Uterus (tissue), 4 donors: Measurements from ENCODE around the gene AHDC1. TPM values are rescaled to one million over a fixed set of nuclear protein-coding genes. Genes with fewer than 3 reads are reported as not detected.
A peak's percentile ranks its signal among the peaks of the same experiment; 100 is the strongest.

Experiments
- DNase-seq, 2 donors: peaks; one replicate each; pipeline ENCODE4 v3.0.0-alpha.2; 2019 to 2020
- H3K27ac ChIP-seq, 2 donors: fragments of 200-600 bp; sonication (generic); 1 replicate in 1 of 2; 2 replicates in 1 of 2; pipeline ENCODE4 v1.5.1; 2016 to 2018
- H3K27me3 ChIP-seq, 2 donors: fragments of 200-600 bp; sonication (generic); one replicate each; pipeline ENCODE4 v1.5.1; 2018 to 2019; ENCODE audit warnings: control low read depth in 1 of 2
- H3K36me3 ChIP-seq, 2 donors: fragments of 200-600 bp; sonication (generic); one replicate each; pipeline ENCODE4 v1.5.1; 2019; ENCODE audit warnings: control low read depth in 1 of 2
- H3K4me1 ChIP-seq, 2 donors: fragments of 200-600 bp; sonication (generic); one replicate each; pipeline ENCODE4 v1.5.1; 2018 to 2019; ENCODE audit warnings: control low read depth in 1 of 2
- H3K4me3 ChIP-seq, 2 donors: fragments of 200-600 bp; sonication (generic); 1 replicate in 1 of 2; 2 replicates in 1 of 2; pipeline ENCODE4 v1.5.1; 2018 to 2019; ENCODE audit warnings: mild to moderate bottlenecking in 1 of 2
- H3K9me3 ChIP-seq, 2 donors: fragments of 200-600 bp; sonication (generic); one replicate each; pipeline ENCODE4 v1.5.1; 2019; ENCODE audit warnings: control low read depth in 1 of 2
- CTCF ChIP-seq, 4 experiments: fragments of 200-600 bp in 2 of 4; fragments of 450-650 bp in 2 of 4; sonication (generic) in 2 of 4; IDR thresholded peaks; one replicate each; pipeline ENCODE4 v1.5.1; 2016 to 2019; ENCODE audit warnings: antibody characterized with exemption in 4 of 4, mild to moderate bottlenecking in 2 of 4, moderate library complexity in 1 of 4
- POLR2A ChIP-seq, 2 donors: fragments of 450-650 bp; IDR thresholded peaks; one replicate each; pipeline ENCODE4 v1.6.1; 2016; ENCODE audit warnings: antibody characterized with exemption in 2 of 2, mild to moderate bottlenecking in 1 of 2, moderate library complexity in 1 of 2
- intact Hi-C: fragments of 100-400 bp; cut with DNase I; formaldehyde crosslinking; loops from one replicate; pipeline ENCODE4 v1.15.1; 2023; ENCODE audit warnings: low total_unique reads
- total RNA-seq, 4 donors: library from RNA; depleted of rRNA in 3 of 4; stranded (reverse); fragments of >200 nt in 3 of 4; gene quantifications; one replicate each; pipeline versions ENCODE4 v1.1.0 to v1.2.4, GENCODE V29; 2014 to 2023
- donor health status: DM: yes; HTN: yes; CAD: no.

AHDC1 gene
- total RNA-seq, 4 donors from 2014 or later, result 11.2 to 179 (median 50.7) TPM

DNA sequence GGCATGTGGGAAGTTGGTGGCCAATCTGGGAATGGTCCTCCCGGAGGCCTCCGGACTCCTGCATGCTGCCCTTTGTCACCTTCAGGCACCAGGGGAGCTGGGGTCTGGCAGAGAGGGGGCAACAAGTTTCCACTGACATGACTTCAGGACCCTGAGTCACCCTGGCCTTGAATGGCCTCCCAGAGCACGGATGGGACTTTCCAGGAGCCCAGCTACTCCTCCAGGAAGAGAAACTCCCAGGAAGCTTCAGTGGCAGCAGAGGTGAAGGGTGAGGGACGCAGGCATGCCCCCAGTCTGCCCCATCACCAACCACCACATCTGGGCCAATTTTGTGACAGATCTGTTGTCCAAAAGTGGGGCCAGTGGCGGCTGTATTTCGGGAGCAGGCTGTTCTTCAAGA lies 58.1 kb downstream of the AHDC1 start:
- H3K36me3 ChIP-seq, result no peaks in the 10 kb centered on the region
- H3K4me1 ChIP-seq, result peaks cover 23 to 34% of the 10 kb centered on the region in 2 donors
- intact Hi-C loops, result no loop called here
- H3K4me3 ChIP-seq, result no peak overlapping the region
- peak overlapping the region; percentile 81 to 98 for H3K27ac ChIP-seq
- H3K9me3 ChIP-seq, result no peaks in the 10 kb centered on the region
- TF ChIP-seq CTCF (IDR thresholded peaks at IDR 0.05) (no peak), POLR2A (IDR thresholded peaks at IDR 0.05) (no peak)
- no peaks in the 10 kb centered on the region for H3K27me3 ChIP-seq
- peak in 1 of 2 donors; percentile 25 for DNase-seq

DNA sequence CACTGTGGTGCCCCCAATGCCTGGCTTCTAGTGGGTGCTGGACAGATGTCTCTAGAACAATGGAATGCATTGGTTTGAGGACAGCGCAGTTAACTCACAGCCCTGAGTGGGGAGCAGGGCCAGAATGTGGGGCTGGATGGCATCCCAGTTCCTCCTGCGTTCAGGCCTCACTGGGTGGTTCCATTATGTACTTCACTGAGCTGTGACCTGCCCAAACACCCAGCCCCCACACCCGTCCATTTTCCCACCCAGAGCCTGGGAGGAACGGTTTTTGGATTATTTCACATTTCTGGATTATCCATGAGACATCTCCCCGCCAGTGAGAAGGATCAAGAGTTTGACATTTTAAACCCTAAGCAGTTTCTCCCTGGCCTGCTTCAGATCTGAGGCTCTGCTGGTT lies 58.7 kb downstream of the AHDC1 start:
- DNase-seq, result peak; percentile 71 to 84
- intact Hi-C loops, result no loop called here
- Histone ChIP-seq H3K4me3 (no peak overlapping the region), H3K9me3 (no peaks in the 10 kb centered on the region), H3K36me3 (no peaks in the 10 kb centered on the region), H3K27me3 (no peaks in the 10 kb centered on the region), H3K27ac (peak overlapping the region; percentile 81 to 98), H3K4me1 (peaks cover 23 to 34% of the 10 kb centered on the region in 2 donors)
- TF ChIP-seq CTCF (IDR thresholded peaks at IDR 0.05) (no peak), POLR2A (IDR thresholded peaks at IDR 0.05) (no peak)

- Histone ChIP-seq H3K27ac (peak overlapping the region; percentile 81 to 98), H3K36me3 (no peaks in the 10 kb centered on the region), H3K9me3 (no peaks in the 10 kb centered on the region), H3K27me3 (no peaks in the 10 kb centered on the region), H3K4me1 (peaks cover 23 to 34% of the 10 kb centered on the region in 2 donors), H3K4me3 (no peak overlapping the region)
- DNase-seq, result no peak
- intact Hi-C loops, result no loop called here
- no peak for TF ChIP-seq POLR2A (IDR thresholded peaks at IDR 0.05)
- no peak for TF ChIP-seq CTCF (IDR thresholded peaks at IDR 0.05)
Observed at GRCh38 chr1:27544834-27545233, 59.1 kb downstream of the AHDC1 start.

GRCh38 chr1:27543284-27543683 lies 60.7 kb downstream of the AHDC1 start:
- Histone ChIP-seq H3K9me3 (no peaks in the 10 kb centered on the region), H3K4me1 (peaks cover 23 to 40% of the 10 kb centered on the region in 2 donors), H3K27me3 (no peaks in the 10 kb centered on the region), H3K4me3 (no peak overlapping the region), H3K36me3 (no peaks in the 10 kb centered on the region), H3K27ac (peak overlapping the region; percentile 81 to 98)
- TF ChIP-seq CTCF (IDR thresholded peaks at IDR 0.05), result no peak
- no peak for TF ChIP-seq POLR2A (IDR thresholded peaks at IDR 0.05)
- DNase-seq, result no peak
- intact Hi-C loops, result no loop called here

DNA sequence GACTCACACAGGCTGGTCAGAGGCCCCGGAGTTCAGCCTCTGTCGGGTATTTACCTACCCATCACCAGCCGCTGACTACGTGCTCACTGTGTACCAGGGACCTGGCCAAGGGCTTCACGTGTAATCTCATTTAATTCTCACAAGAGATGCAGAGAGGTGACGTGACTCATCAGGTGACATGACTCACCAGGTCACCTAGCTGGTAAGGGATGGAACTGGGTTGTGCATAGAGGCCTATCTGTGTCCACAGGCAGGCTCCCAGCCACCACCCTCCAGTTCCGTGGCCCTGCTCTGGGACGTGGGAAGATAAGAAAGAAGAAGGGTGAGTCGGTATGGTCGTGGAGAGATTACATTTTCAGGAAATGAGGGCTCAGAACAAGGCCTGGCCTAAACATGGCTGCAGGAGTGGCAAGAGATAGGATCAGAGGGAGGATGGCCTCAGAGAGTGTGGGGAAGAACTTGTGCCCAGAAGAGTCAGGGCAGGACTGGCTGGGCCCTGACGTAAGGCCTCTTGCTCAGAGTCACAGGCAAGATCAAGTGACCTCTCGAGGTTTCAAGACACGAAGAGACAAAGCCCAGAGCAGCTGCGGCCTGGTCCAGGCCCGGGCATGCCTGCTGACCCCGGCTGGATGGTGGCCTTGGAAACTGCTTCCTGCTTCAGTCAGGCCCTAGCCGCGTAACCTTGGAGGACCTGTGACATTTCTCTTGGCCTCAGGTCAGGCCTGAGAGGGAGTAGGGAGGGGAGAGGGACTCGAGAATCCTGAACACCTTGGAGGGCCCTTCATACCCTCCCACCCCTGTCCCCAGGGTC lies 61.3 kb downstream of the AHDC1 start:
- peaks cover 23 to 42% of the 10 kb centered on the region in 2 donors for H3K4me1 ChIP-seq
- no peaks in the 10 kb centered on the region for H3K36me3 ChIP-seq
- TF ChIP-seq POLR2A (IDR thresholded peaks at IDR 0.05), result no peak
- no peak for TF ChIP-seq CTCF (IDR thresholded peaks at IDR 0.05)
- H3K27me3 ChIP-seq, result no peaks in the 10 kb centered on the region
- peak; percentile 62 to 69 for DNase-seq
- peak overlapping the region; percentile 81 to 98 for H3K27ac ChIP-seq
- no peak overlapping the region for H3K4me3 ChIP-seq
- intact Hi-C loops, result no loop called here
- no peaks in the 10 kb centered on the region for H3K9me3 ChIP-seq
